ENCODE measurements around the gene LDLRAD4.

GRCh38 chr18:13309748-13310670 is 91.4 kb downstream of the LDLRAD4 start:
- TF ChIP-seq CTCF (IDR thresholded peaks at IDR 0.05) (no peak), USF2 (IDR thresholded peaks at IDR 0.05; ENCODE audit: borderline replicate concordance, low read depth, low read length) (no peak), EZH2phosphoT487 (IDR thresholded peaks at IDR 0.05; ENCODE audit: borderline replicate concordance, low read depth) (no peak), MAX (IDR thresholded peaks at IDR 0.05; ENCODE audit: low read depth) (no peak), IRF3 (IDR thresholded peaks at IDR 0.05; ENCODE audit: low read depth, low read length) (no peak)

Data from SK-N-SH (cell line).